ENCODE measurements around the gene BCAS3. TPM values are rescaled to one million over a fixed set of nuclear protein-coding genes. Genes with fewer than 3 reads are reported as not detected.

The BCAS3 gene
- total RNA-seq, 1 experiment from 2014 or later: 14.4 TPM

GRCh38 chr17:60647705-60648104 is 29.9 kb upstream of the BCAS3 start:
- ChIA-PET POLR2A (ENCODE audit: low non-redundant PET) (no interaction called here), CTCF (no interaction called here)
- no peaks in the 10 kb centered on the region for H3K9me3 ChIP-seq (ENCODE audit: low read depth, low read length, poor library complexity, severe bottlenecking)
- H3K27ac ChIP-seq (ENCODE audit: low read depth, low read length, poor library complexity, severe bottlenecking): no peak overlapping the region
- intact Hi-C loops (cut with micrococcal nuclease; ENCODE audit: unreplicated experiment): no loop called here
- peaks cover 10% of the 10 kb centered on the region for H3K36me3 ChIP-seq (ENCODE audit: insufficient read depth, low read length, poor library complexity, severe bottlenecking)
- no peak overlapping the region for H3K4me3 ChIP-seq (ENCODE audit: low read depth, low read length, poor library complexity, severe bottlenecking)
- DNase-seq (ENCODE audit: low spot score): no peak
- H3K27me3 ChIP-seq (replicated peaks; ENCODE audit: insufficient read depth, low read depth, low read length, poor library complexity): no peaks in the 10 kb centered on the region
- H3K4me1 ChIP-seq (ENCODE audit: insufficient read depth, low read length, poor library complexity, severe bottlenecking): no peaks in the 10 kb centered on the region
- TF ChIP-seq EZH2 (IDR thresholded peaks at IDR 0.05; ENCODE audit: borderline replicate concordance, low read depth, low read length, poor library complexity, severe bottlenecking): no peak
- TF ChIP-seq, protein P1, sequence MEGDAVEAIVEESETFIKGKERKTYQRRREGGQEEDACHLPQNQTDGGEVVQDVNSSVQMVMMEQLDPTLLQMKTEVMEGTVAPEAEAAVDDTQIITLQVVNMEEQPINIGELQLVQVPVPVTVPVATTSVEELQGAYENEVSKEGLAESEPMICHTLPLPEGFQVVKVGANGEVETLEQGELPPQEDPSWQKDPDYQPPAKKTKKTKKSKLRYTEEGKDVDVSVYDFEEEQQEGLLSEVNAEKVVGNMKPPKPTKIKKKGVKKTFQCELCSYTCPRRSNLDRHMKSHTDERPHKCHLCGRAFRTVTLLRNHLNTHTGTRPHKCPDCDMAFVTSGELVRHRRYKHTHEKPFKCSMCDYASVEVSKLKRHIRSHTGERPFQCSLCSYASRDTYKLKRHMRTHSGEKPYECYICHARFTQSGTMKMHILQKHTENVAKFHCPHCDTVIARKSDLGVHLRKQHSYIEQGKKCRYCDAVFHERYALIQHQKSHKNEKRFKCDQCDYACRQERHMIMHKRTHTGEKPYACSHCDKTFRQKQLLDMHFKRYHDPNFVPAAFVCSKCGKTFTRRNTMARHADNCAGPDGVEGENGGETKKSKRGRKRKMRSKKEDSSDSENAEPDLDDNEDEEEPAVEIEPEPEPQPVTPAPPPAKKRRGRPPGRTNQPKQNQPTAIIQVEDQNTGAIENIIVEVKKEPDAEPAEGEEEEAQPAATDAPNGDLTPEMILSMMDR (conservative IDR thresholded peaks at IDR 0.05; ENCODE audit: low read depth, low read length): no peak
- no TSS peak for BruUV-seq (replicated peaks)

GRCh38 chr17:60652454-60653247 is 25.0 kb upstream of the BCAS3 start:
- TF ChIP-seq EZH2 (IDR thresholded peaks at IDR 0.05; ENCODE audit: borderline replicate concordance, low read depth, low read length, poor library complexity, severe bottlenecking): no peak
- TF ChIP-seq, protein P1 (conservative IDR thresholded peaks at IDR 0.05; ENCODE audit: low read depth, low read length): no peak
- H3K36me3 ChIP-seq (ENCODE audit: insufficient read depth, low read length, poor library complexity, severe bottlenecking): peaks cover 10% of the 10 kb centered on the region
- DNase-seq (ENCODE audit: low spot score): no peak
- no peaks in the 10 kb centered on the region for H3K27me3 ChIP-seq (replicated peaks; ENCODE audit: insufficient read depth, low read depth, low read length, poor library complexity)
- H3K4me3 ChIP-seq (ENCODE audit: low read depth, low read length, poor library complexity, severe bottlenecking): no peak overlapping the region
- no peak overlapping the region for H3K27ac ChIP-seq (ENCODE audit: low read depth, low read length, poor library complexity, severe bottlenecking)
- ChIA-PET POLR2A (ENCODE audit: low non-redundant PET) (no interaction called here), CTCF (no interaction called here)
- H3K4me1 ChIP-seq (ENCODE audit: insufficient read depth, low read length, poor library complexity, severe bottlenecking): no peaks in the 10 kb centered on the region
- no peaks in the 10 kb centered on the region for H3K9me3 ChIP-seq (ENCODE audit: low read depth, low read length, poor library complexity, severe bottlenecking)
- no TSS peak for BruUV-seq (replicated peaks)
- intact Hi-C loops (cut with micrococcal nuclease; ENCODE audit: unreplicated experiment): no loop called here

DNA sequence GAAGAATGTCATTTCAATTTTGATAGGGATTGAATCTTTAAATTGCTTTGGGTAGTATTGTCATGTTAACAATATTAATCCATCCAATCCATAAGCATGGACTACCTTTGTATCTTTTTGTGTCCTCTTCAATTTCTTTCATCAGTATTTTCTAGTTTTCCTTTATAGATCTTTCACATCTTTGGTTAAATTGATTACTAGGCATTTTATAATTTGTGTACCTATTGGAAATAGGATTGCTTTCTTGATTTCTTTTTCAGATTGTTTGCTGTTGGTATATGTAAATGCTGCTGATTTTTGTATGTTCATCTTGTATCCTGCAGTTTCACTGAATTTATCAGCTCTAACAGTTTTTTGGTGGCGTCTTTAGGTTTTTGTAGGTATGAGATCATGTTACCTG is 24.1 kb upstream of the BCAS3 start:
- TF ChIP-seq, protein P1 (conservative IDR thresholded peaks at IDR 0.05; ENCODE audit: low read depth, low read length): no peak
- no peak for TF ChIP-seq EZH2 (IDR thresholded peaks at IDR 0.05; ENCODE audit: borderline replicate concordance, low read depth, low read length, poor library complexity, severe bottlenecking)
- no peak overlapping the region for H3K4me3 ChIP-seq (ENCODE audit: low read depth, low read length, poor library complexity, severe bottlenecking)
- CTCF ChIA-PET: no interaction called here
- H3K9me3 ChIP-seq (ENCODE audit: low read depth, low read length, poor library complexity, severe bottlenecking): no peaks in the 10 kb centered on the region
- no peak overlapping the region for H3K27ac ChIP-seq (ENCODE audit: low read depth, low read length, poor library complexity, severe bottlenecking)
- POLR2A ChIA-PET (ENCODE audit: low non-redundant PET): no interaction called here
- intact Hi-C loops (cut with micrococcal nuclease; ENCODE audit: unreplicated experiment): no loop called here
- no peak for DNase-seq (ENCODE audit: low spot score)
- no TSS peak for BruUV-seq (replicated peaks)
- no peaks in the 10 kb centered on the region for H3K4me1 ChIP-seq (ENCODE audit: insufficient read depth, low read length, poor library complexity, severe bottlenecking)
- H3K36me3 ChIP-seq (ENCODE audit: insufficient read depth, low read length, poor library complexity, severe bottlenecking): peaks cover 5% of the 10 kb centered on the region
- H3K27me3 ChIP-seq (replicated peaks; ENCODE audit: insufficient read depth, low read depth, low read length, poor library complexity): no peaks in the 10 kb centered on the region

Data from A673 (cell line).